ENCODE results near the gene ADAM12. TPM values are rescaled to one million over a fixed set of nuclear protein-coding genes. Genes with fewer than 3 reads are reported as not detected.

ADAM12 gene
- total RNA-seq, 1 donor from 2014 or later: 8.0 TPM

DNA sequence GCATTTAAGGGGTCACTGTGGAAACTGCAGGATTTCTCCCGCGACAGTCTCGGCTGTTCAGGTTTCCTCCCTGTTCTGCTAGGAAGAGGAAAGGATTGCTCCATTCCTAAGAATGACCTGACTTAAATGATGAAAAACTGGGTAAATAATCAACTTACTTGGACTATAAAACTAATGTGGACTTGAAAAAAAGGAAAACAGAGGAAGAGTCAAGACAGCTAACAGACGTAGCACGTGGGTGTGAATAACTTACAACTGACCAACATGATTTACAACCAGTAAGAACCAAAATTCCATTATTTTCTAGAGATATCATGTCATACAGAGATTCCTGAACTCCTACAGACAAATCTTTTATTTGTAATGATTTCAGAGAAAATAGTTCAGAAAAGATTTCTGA lies 93.8 kb downstream of the ADAM12 start:
- Mint-ChIP-seq H3K4me3 (no peak overlapping the region), H3K27me3 (ENCODE audit: insufficient read depth, low read depth) (peaks cover 2% of the 10 kb centered on the region), H3K27ac (no peak overlapping the region), H3K9me3 (no peaks in the 10 kb centered on the region), H3K4me1 (no peaks in the 10 kb centered on the region), H3K36me3 (no peaks in the 10 kb centered on the region)
- Histone ChIP-seq H3K36me3 (no peaks in the 10 kb centered on the region), H3F3A (ENCODE audit: low read depth) (no peaks in the 10 kb centered on the region), H3K9ac (no peak overlapping the region), H3K9me3 (ENCODE audit: low read depth) (no peaks in the 10 kb centered on the region), H3K4me2 (no peak overlapping the region), H2AFZ (replicated peaks) (no peak overlapping the region), H3K4me1 (no peaks in the 10 kb centered on the region), H3K27me3 (no peaks in the 10 kb centered on the region), H3K4me3 (no peak overlapping the region), H3K27ac (no peak overlapping the region), H3K79me2 (ENCODE audit: low read depth) (no peaks in the 10 kb centered on the region), H4K20me1 (ENCODE audit: low read depth) (no peaks in the 10 kb centered on the region)
- TF ChIP-seq, protein P1, sequence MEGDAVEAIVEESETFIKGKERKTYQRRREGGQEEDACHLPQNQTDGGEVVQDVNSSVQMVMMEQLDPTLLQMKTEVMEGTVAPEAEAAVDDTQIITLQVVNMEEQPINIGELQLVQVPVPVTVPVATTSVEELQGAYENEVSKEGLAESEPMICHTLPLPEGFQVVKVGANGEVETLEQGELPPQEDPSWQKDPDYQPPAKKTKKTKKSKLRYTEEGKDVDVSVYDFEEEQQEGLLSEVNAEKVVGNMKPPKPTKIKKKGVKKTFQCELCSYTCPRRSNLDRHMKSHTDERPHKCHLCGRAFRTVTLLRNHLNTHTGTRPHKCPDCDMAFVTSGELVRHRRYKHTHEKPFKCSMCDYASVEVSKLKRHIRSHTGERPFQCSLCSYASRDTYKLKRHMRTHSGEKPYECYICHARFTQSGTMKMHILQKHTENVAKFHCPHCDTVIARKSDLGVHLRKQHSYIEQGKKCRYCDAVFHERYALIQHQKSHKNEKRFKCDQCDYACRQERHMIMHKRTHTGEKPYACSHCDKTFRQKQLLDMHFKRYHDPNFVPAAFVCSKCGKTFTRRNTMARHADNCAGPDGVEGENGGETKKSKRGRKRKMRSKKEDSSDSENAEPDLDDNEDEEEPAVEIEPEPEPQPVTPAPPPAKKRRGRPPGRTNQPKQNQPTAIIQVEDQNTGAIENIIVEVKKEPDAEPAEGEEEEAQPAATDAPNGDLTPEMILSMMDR (IDR thresholded peaks at IDR 0.05): no peak
- no peak for TF ChIP-seq EZH2 (IDR thresholded peaks at IDR 0.05)
- no peak for DNase-seq (ENCODE audit: low spot score)

DNA sequence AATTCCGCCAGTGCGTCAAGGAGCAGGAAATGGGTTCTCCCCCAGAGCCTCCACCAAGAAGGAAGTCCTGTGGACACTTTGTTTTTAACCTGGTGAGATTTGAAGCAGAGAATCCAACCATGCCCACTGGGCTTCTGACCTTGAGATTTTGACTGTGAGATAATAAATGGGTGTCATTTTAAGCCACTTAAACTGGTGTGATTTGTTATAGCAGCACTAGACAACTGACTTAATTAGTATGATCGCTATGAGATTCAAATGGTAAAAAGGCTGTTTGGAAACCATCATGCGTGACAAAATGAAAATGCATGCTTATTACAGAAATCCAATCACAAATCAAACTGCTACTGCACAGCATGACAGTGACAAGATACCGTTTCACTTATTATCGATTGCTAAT lies 98.0 kb downstream of the ADAM12 start:
- TF ChIP-seq, protein P1 (IDR thresholded peaks at IDR 0.05): no peak
- TF ChIP-seq EZH2 (IDR thresholded peaks at IDR 0.05): no peak
- H3K4me1 Mint-ChIP-seq: no peaks in the 10 kb centered on the region
- H3K4me2 ChIP-seq: no peak overlapping the region

DNA sequence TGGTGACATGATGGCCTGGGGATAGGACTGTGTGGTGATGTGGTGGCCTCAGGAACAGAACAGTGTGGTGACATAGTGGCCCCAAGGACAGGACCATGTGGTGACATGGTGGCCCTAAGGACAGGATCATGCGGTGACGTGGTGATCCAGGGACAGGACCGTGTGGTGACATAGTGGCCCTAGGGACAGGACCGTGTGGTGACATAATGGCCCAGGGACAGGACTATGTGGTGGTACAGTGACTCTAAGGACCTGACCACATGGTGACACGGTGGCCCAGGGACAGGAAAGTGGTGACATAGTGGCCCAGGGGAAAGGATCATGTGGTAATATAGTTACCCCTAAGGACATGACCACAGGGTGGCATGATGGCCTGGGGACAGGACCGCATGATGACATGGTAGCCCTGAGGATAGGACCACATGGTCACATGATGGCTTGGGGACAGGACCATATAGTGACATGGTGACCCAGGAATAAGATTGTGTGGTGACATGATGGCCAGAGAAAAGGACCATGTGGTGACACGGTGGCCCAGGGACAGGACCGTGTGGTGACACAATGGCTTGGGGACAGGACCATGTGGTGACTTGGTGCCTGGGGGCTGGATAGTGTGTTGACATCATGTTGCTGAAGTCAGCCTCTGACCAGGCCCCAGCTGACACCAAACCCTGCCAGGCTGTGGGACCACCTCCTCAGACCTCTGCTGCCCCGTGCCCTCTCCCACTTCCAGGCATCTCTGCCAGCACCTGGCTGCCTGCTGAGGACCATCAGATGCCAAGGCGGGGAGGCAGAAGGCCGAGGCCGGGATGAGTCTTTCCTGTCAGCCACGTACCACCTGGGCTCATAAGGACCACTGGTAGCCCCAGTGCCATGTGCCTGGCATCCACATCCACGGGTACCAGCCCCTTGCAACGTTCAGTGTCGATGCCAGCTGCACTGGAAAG lies 99.5 kb downstream of the ADAM12 start:
- Histone ChIP-seq H3K4me2 (no peak overlapping the region), H3K27ac (no peak overlapping the region), H3K4me1 (no peaks in the 10 kb centered on the region), H3K9ac (no peak overlapping the region), H3K4me3 (no peak overlapping the region), H2AFZ (replicated peaks) (no peak overlapping the region), H3K9me3 (ENCODE audit: low read depth) (no peaks in the 10 kb centered on the region), H4K20me1 (ENCODE audit: low read depth) (no peaks in the 10 kb centered on the region), H3K27me3 (no peaks in the 10 kb centered on the region), H3K36me3 (no peaks in the 10 kb centered on the region), H3K79me2 (ENCODE audit: low read depth) (no peaks in the 10 kb centered on the region), H3F3A (ENCODE audit: low read depth) (no peaks in the 10 kb centered on the region)
- Mint-ChIP-seq H3K4me3 (no peak overlapping the region), H3K27me3 (ENCODE audit: insufficient read depth, low read depth) (peaks cover 4% of the 10 kb centered on the region), H3K27ac (no peak overlapping the region), H3K36me3 (no peaks in the 10 kb centered on the region), H3K9me3 (no peaks in the 10 kb centered on the region), H3K4me1 (no peaks in the 10 kb centered on the region)
- DNase-seq (ENCODE audit: low spot score): no peak
- no peak for TF ChIP-seq EZH2phosphoT487 (IDR thresholded peaks at IDR 0.05)
- TF ChIP-seq, protein P1 (IDR thresholded peaks at IDR 0.05): no peak
- no peak for TF ChIP-seq EZH2 (IDR thresholded peaks at IDR 0.05)

More for the DNA sequence above, 98.0 kb downstream of the ADAM12 start:
- Histone ChIP-seq H4K20me1 (ENCODE audit: low read depth) (no peaks in the 10 kb centered on the region), H3K4me1 (no peaks in the 10 kb centered on the region), H3K4me3 (no peak overlapping the region), H2AFZ (replicated peaks) (no peak overlapping the region), H3K9ac (no peak overlapping the region), H3K27me3 (no peaks in the 10 kb centered on the region), H3K36me3 (no peaks in the 10 kb centered on the region), H3K27ac (no peak overlapping the region), H3F3A (ENCODE audit: low read depth) (no peaks in the 10 kb centered on the region), H3K9me3 (ENCODE audit: low read depth) (no peaks in the 10 kb centered on the region), H3K79me2 (ENCODE audit: low read depth) (no peaks in the 10 kb centered on the region)
- no peaks in the 10 kb centered on the region for H3K36me3 Mint-ChIP-seq
- no peak overlapping the region for H3K4me3 Mint-ChIP-seq
- no peaks in the 10 kb centered on the region for H3K9me3 Mint-ChIP-seq
- no peak overlapping the region for H3K27ac Mint-ChIP-seq
- peaks cover 2% of the 10 kb centered on the region for H3K27me3 Mint-ChIP-seq (ENCODE audit: insufficient read depth, low read depth)
- no peak for DNase-seq (ENCODE audit: low spot score)
